Keratinocyte (primary cell): Measurements from ENCODE around the gene IRF8. TPM values are rescaled to one million over a fixed set of nuclear protein-coding genes. Genes with fewer than 3 reads are reported as not detected.

Experiments used
- DNase-seq: peaks from one replicate; pipeline ENCODE4 v3.0.0-alpha.2; 2011; ENCODE audit warnings: low read depth, missing footprints, low spot score
- FAIRE-seq: peaks from 2 replicates; lab custom pipeline; 2011; peaks lifted over from hg19 to GRCh38; lab: Jason Lieb, UNC
- H2AFZ ChIP-seq: 2 replicates; pipeline ENCODE4 v1.6.0; 2012; ENCODE audit warnings: low read length, control low read depth, inconsistent platforms; ENCODE audit not compliant: control insufficient read depth
- H3K27ac ChIP-seq: 2 replicates; pipeline ENCODE4 v1.5.1; 2011; ENCODE audit warnings: low read length; ENCODE audit not compliant: control insufficient read depth, insufficient read depth
- H3K27me3 ChIP-seq: 3 replicates; pipeline ENCODE4 v1.6.0; 2011; ENCODE audit warnings: low read length; ENCODE audit not compliant: control insufficient read depth, insufficient read depth; ENCODE audit errors: extremely low read depth
- H3K36me3 ChIP-seq, 2 experiments: 2 replicates in 1 of 2; 3 replicates in 1 of 2; pipeline ENCODE4 v1.5.1; 2011; ENCODE audit warnings: low read length in 2 of 2, mild to moderate bottlenecking in 1 of 2; ENCODE audit not compliant: control insufficient read depth in 2 of 2, insufficient read depth in 2 of 2; ENCODE audit errors: extremely low read depth in 1 of 2
- H3K4me1 ChIP-seq: 3 replicates; pipeline ENCODE4 v1.5.1; 2011; ENCODE audit warnings: low read length; ENCODE audit not compliant: control insufficient read depth, insufficient read depth; ENCODE audit errors: extremely low read depth
- H3K4me2 ChIP-seq: 3 replicates; pipeline ENCODE4 v1.6.0; 2011; ENCODE audit warnings: low read depth, low read length; ENCODE audit not compliant: control insufficient read depth, insufficient read depth; ENCODE audit errors: extremely low read depth
- H3K4me3 ChIP-seq, 3 experiments: fragments of 200-600 bp in 1 of 3; sonication (generic) in 1 of 3; 2 replicates in 2 of 3; 3 replicates in 1 of 3; pipeline ENCODE4 v1.5.1; 2011 to 2016; ENCODE audit warnings: low read length in 3 of 3, mild to moderate bottlenecking in 3 of 3, control low read depth in 2 of 3, inconsistent platforms in 1 of 3, low read depth in 1 of 3, mixed read lengths in 1 of 3, mixed run types in 1 of 3, moderate library complexity in 1 of 3; ENCODE audit not compliant: control insufficient read depth in 2 of 3, insufficient read depth in 2 of 3; ENCODE audit errors: extremely low read depth in 1 of 3
- H3K79me2 ChIP-seq: 2 replicates; pipeline ENCODE4 v1.6.0; 2012; ENCODE audit warnings: low read length; ENCODE audit not compliant: control insufficient read depth, insufficient read depth
- H3K9ac ChIP-seq: 3 replicates; pipeline ENCODE4 v1.6.0; 2011; ENCODE audit warnings: low read length; ENCODE audit not compliant: control insufficient read depth, insufficient read depth; ENCODE audit errors: extremely low read depth
- H3K9me1 ChIP-seq: 3 replicates; pipeline ENCODE4 v1.6.0; 2011; ENCODE audit warnings: low read length; ENCODE audit not compliant: control insufficient read depth, insufficient read depth; ENCODE audit errors: extremely low read depth
- H3K9me3 ChIP-seq: 2 replicates; pipeline ENCODE4 v1.5.1; 2012; ENCODE audit warnings: low read depth, low read length; ENCODE audit not compliant: control insufficient read depth
- H4K20me1 ChIP-seq: 3 replicates; pipeline ENCODE4 v1.6.0; 2011; ENCODE audit warnings: low read length; ENCODE audit not compliant: control insufficient read depth, insufficient read depth; ENCODE audit errors: extremely low read depth
- CTCF ChIP-seq, 3 experiments: IDR thresholded peaks in 1 of 3; conservative IDR thresholded peaks in 1 of 3; optimal IDR thresholded peaks in 1 of 3; 2 replicates in 2 of 3; 3 replicates in 1 of 3; pipeline versions ENCODE3 to v1.5.1; 2011; ENCODE audit warnings: low read length in 3 of 3, mild to moderate bottlenecking in 3 of 3, moderate library complexity in 2 of 3, control low read depth in 1 of 3, inconsistent platforms in 1 of 3; ENCODE audit not compliant: insufficient read depth in 2 of 3; ENCODE audit errors: extremely low read depth in 1 of 3
- EZH2 ChIP-seq: IDR thresholded peaks from one replicate; pipeline ENCODE4 v1.6.1; 2012; ENCODE audit warnings: inconsistent platforms, mild to moderate bottlenecking, low read length, moderate library complexity
- dilution Hi-C: fragments of 300-500 bp; cut with MboI; formaldehyde crosslinking; loops from one replicate; pipeline ENCODE4 v1.7.0; 2020; ENCODE audit warnings: low sequenced_read_pairs; ENCODE audit not compliant: extremely low pct_ligation_motif_present
- polyA plus RNA-seq, 5 experiments: library from polyadenylated mRNA; depleted of rRNA in 3 of 5; stranded (reverse) in 3 of 5; stranded (forward) in 1 of 5; unstranded in 1 of 5; fragments of >200 nt; gene quantifications; 1 replicate in 1 of 5; 2 replicates in 3 of 5; 3 replicates in 1 of 5; pipeline versions ENCODE4 v1.2.1 to v1.2.3, GENCODE V29; 2011 to 2012; ENCODE audit warnings: missing spikeins in 2 of 5, low read depth in 1 of 5, low replicate concordance in 1 of 5

Gene IRF8
- polyA plus RNA-seq, 1 donor (not counting 4 experiments of a cell fraction or from before 2014, with no cell fraction given): not detected

- Histone ChIP-seq H3K79me2 (no peaks in the 10 kb centered on the region), H3K9ac (no peak overlapping the region), H3K9me1 (no peaks in the 10 kb centered on the region), H4K20me1 (no peaks in the 10 kb centered on the region), H3K36me3 (no peaks in the 10 kb centered on the region), H3K9me3 (no peaks in the 10 kb centered on the region), H3K27ac (no peak overlapping the region), H3K4me3 (no peak overlapping the region), H3K4me1 (no peaks in the 10 kb centered on the region), H3K27me3 (peaks cover 3% of the 10 kb centered on the region), H2AFZ (no peak overlapping the region), H3K4me2 (no peak overlapping the region)
- FAIRE-seq (no peak), DNase-seq (no peak)
- dilution Hi-C loops: no loop called here
- no peak for TF ChIP-seq CTCF (optimal IDR thresholded peaks at IDR 0.05 in 1 of 3, IDR thresholded peaks at IDR 0.05 in 1 of 3, conservative IDR thresholded peaks at IDR 0.05 in 1 of 3; ENCODE audit: extremely low read depth in 1 of 3, insufficient read depth in 2 of 3, low read length in 3 of 3)
- TF ChIP-seq EZH2: no peak
Measured at GRCh38 chr16:85864965-85865364, 34.0 kb upstream of the IRF8 start.

- H3K27ac ChIP-seq: no peak overlapping the region
- H3K4me2 ChIP-seq: no peak overlapping the region
- H2AFZ ChIP-seq: no peak overlapping the region
- dilution Hi-C loops: no loop called here
- no peaks in the 10 kb centered on the region for H3K79me2 ChIP-seq
- H3K9me3 ChIP-seq: no peaks in the 10 kb centered on the region
- no peaks in the 10 kb centered on the region for H4K20me1 ChIP-seq
- no peaks in the 10 kb centered on the region for H3K9me1 ChIP-seq
- no peak for FAIRE-seq
- H3K4me3 ChIP-seq: no peak overlapping the region
- H3K36me3 ChIP-seq: no peaks in the 10 kb centered on the region
- H3K4me1 ChIP-seq: no peaks in the 10 kb centered on the region
- TF ChIP-seq EZH2: no peak
- DNase-seq: no peak
- H3K9ac ChIP-seq: no peak overlapping the region
- peaks cover 10% of the 10 kb centered on the region for H3K27me3 ChIP-seq
Measured at GRCh38 chr16:85867189-85867588, 31.8 kb upstream of the IRF8 start.

- no peaks in the 10 kb centered on the region for H3K36me3 ChIP-seq
- H3K79me2 ChIP-seq: no peaks in the 10 kb centered on the region
- H3K4me3 ChIP-seq: no peak overlapping the region
- DNase-seq: no peak
- no peak overlapping the region for H2AFZ ChIP-seq
- FAIRE-seq: no peak
- H3K4me1 ChIP-seq: no peaks in the 10 kb centered on the region
- H3K9me3 ChIP-seq: no peaks in the 10 kb centered on the region
- H3K9ac ChIP-seq: no peak overlapping the region
- H3K4me2 ChIP-seq: no peak overlapping the region
- H3K27me3 ChIP-seq: peaks cover 15% of the 10 kb centered on the region
- H4K20me1 ChIP-seq: no peaks in the 10 kb centered on the region
- TF ChIP-seq EZH2 (no peak), CTCF (optimal IDR thresholded peaks at IDR 0.05 in 1 of 3, IDR thresholded peaks at IDR 0.05 in 1 of 3, conservative IDR thresholded peaks at IDR 0.05 in 1 of 3; ENCODE audit: extremely low read depth in 1 of 3, insufficient read depth in 2 of 3, low read length in 3 of 3) (no peak)
- no peak overlapping the region for H3K27ac ChIP-seq
- dilution Hi-C loops: no loop called here
- H3K9me1 ChIP-seq: no peaks in the 10 kb centered on the region
Measured at GRCh38 chr16:85868495-85868894, 30.5 kb upstream of the IRF8 start.
